Activated T-cell treated with anti-CD3 and anti-CD28 coated beads, Interleukin-2, amount 50 U/mL, for 72 hours (primary cell): ENCODE data around the gene RNF166. TPM values are rescaled to one million over a fixed set of nuclear protein-coding genes. Genes with fewer than 3 reads are reported as not detected.

ENCODE experiments used
- ATAC-seq, 2 donors: fragments of 150-1000 bp; cut with Tn5 transposase; replicated peaks in 1 of 2; 2 replicates each; pipeline ENCODE4 v1.10.0; 2021; ENCODE audit warnings: moderate library complexity in 2 of 2, mild to moderate bottlenecking in 1 of 2
- DNase-seq, 2 donors: peaks; one replicate each; pipeline ENCODE4 v3.0.0; 2021 to 2022; ENCODE audit warnings: mixed read lengths in 1 of 2
- H3K27ac Mint-ChIP-seq: one replicate; pipeline ENCODE4 v1.8.0; 2022; ENCODE audit warnings: mild to moderate bottlenecking, moderate library complexity, mixed read lengths
- H3K27me3 Mint-ChIP-seq: one replicate; pipeline ENCODE4 v1.8.0; 2022; ENCODE audit warnings: low read depth, mixed read lengths
- H3K36me3 Mint-ChIP-seq, 2 donors: one replicate each; pipeline ENCODE4 v1.8.0; 2022; ENCODE audit warnings: mixed read lengths in 2 of 2, mild to moderate bottlenecking in 1 of 2; ENCODE audit not compliant: insufficient read depth in 2 of 2
- H3K4me1 Mint-ChIP-seq: one replicate; pipeline ENCODE4 v1.8.0; 2022; ENCODE audit warnings: low read depth, mixed read lengths
- H3K4me3 Mint-ChIP-seq, 2 donors: one replicate each; pipeline ENCODE4 v1.8.0; 2022; ENCODE audit warnings: mild to moderate bottlenecking in 2 of 2, mixed read lengths in 2 of 2, moderate library complexity in 2 of 2
- H3K9me3 Mint-ChIP-seq, 2 donors: one replicate each; pipeline ENCODE4 v1.8.0; 2022; ENCODE audit warnings: mixed read lengths in 2 of 2
- total RNA-seq, 2 donors: library from RNA; stranded (reverse); gene quantifications; one replicate each; pipeline ENCODE4 v1.2.3, GENCODE V29; 2022

The RNF166 gene
- total RNA-seq, 2 donors from 2014 or later = 58.6 to 64.5 TPM

DNA sequence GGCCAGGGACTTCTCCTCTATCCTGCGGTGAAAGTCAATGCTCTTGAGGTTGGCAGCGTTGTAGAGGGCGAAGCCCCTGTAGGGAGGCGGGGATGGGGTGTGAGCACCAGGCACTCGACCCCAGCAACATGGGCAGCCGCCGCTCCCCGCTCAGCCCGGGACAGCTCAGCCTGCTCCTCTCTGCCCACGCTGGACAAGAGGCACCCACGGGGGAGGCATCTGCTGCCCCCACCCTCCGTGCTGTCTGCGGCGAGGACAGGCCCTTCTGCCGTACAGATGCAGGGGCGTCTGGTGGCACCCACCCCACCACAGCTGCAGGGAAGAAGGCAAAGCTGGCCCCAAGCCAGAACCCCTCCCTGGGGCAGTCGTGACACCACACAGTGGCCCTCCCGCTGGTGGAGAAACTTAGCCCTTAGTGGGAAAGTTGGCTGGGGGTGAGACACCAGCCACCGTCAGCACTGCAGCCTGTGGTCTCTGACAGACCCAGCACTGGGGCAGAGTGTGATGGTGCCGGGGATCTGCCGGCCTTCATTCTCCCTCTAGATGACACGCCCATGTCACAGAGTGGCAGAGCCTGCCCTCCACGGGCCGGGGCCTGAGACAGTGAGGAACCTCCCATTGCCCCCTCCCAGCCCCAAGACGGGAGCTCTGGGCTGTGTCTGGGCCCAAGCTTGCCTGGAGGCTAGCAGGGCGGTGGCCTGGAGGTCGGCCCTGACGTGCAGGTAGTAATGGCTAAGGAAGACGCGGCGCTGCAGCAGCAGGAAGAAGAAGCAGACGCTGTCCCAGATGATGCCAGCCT lies 19.6 kb upstream of the RNF166 start:
- H3K27me3 Mint-ChIP-seq = no peaks in the 10 kb centered on the region
- peaks cover 2 to 6% of the 10 kb centered on the region in 2 donors for H3K36me3 Mint-ChIP-seq

DNA sequence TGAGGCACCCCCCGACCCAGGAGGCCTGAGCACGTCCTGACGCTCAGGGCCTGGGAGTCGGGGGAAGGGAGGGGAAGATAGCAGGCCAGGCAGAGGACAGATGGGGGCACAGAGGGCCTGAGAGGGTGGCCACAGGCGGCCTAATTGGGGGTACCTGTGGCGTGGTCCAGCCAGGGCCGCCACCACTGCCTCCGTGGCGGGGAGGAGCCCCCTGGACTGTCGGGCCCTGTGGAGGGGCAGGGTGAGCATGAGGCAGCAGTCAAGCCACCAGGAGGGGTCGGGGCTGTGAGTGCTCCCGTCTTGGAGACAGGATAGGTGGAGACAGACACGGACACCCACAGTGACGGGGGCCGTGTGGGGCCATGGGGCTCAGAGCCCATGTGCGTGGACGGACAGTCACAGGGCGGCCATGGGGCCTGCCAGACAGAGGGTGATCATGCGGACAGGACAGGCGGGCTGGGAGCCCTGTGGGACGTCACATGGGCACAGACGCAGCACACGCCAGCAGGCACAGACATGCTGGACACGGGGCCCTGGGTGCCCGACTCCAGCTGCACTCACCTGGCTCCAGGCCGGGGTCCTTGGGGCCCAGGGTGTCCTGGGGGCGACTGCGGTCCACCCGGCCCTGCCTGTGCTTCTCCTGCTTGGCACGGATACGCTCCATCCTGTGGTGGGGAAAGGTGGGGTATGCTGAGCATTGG lies 18.8 kb upstream of the RNF166 start:
- Mint-ChIP-seq H3K9me3 (no peaks in the 10 kb centered on the region), H3K36me3 (peaks cover 2 to 8% of the 10 kb centered on the region in 2 donors), H3K27ac (no peak overlapping the region), H3K4me1 (no peaks in the 10 kb centered on the region), H3K27me3 (no peaks in the 10 kb centered on the region), H3K4me3 (no peak overlapping the region)
- no peak for DNase-seq
- no peak for ATAC-seq

More for the DNA sequence above, 19.6 kb upstream of the RNF166 start:
- Mint-ChIP-seq H3K4me1 (no peaks in the 10 kb centered on the region), H3K4me3 (no peak overlapping the region), H3K9me3 (no peaks in the 10 kb centered on the region), H3K27ac (no peak overlapping the region)
- no peak for ATAC-seq
- no peak for DNase-seq

DNA sequence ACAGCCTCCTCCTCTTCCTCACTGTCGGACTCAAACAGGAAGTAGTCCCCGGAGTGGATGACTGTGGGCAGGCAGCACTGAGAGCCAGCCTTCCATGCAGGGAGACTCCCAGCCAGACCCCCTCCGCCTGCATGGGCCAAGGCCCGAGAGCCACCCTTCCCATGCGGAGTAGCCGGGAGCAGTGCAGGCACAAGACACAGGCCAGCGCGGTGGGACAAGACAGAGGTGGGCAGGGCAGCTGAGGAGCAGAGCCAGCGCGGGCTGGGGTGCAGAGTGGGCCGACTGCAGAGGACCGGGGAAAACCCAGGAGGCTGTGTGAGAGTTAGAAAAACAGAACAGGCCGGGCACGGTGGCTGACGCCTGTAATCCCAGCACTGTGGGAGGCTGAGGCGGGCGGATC lies 17.7 kb upstream of the RNF166 start:
- H3K36me3 Mint-ChIP-seq = peaks cover 2 to 9% of the 10 kb centered on the region in 2 donors
- no peaks in the 10 kb centered on the region for H3K9me3 Mint-ChIP-seq
- no peaks in the 10 kb centered on the region for H3K27me3 Mint-ChIP-seq
- DNase-seq = no peak
- no peak overlapping the region for H3K27ac Mint-ChIP-seq
- H3K4me3 Mint-ChIP-seq = no peak overlapping the region
- ATAC-seq = no peak
- H3K4me1 Mint-ChIP-seq = no peaks in the 10 kb centered on the region

DNA sequence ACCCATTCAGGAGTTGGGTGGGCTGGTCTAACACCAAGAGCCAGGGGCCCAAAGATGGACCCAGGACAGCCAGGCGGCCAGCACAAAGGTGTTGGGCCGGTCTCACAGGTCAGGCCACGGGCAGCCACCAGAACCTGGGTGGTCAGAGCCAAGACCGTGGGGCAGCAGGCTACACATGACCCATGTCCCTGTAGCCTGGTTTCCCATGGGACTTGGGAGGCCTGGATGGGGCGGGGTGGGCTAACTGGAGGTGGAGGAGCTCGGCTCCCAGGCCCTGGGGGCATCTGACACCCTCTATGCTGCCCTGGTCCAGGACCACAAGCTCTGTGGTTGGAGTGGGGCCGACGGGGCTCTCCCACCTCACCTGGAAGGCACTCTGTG lies 17.3 kb upstream of the RNF166 start:
- H3K27ac Mint-ChIP-seq = no peak overlapping the region
- no peaks in the 10 kb centered on the region for H3K4me1 Mint-ChIP-seq
- ATAC-seq = no peak

DNA sequence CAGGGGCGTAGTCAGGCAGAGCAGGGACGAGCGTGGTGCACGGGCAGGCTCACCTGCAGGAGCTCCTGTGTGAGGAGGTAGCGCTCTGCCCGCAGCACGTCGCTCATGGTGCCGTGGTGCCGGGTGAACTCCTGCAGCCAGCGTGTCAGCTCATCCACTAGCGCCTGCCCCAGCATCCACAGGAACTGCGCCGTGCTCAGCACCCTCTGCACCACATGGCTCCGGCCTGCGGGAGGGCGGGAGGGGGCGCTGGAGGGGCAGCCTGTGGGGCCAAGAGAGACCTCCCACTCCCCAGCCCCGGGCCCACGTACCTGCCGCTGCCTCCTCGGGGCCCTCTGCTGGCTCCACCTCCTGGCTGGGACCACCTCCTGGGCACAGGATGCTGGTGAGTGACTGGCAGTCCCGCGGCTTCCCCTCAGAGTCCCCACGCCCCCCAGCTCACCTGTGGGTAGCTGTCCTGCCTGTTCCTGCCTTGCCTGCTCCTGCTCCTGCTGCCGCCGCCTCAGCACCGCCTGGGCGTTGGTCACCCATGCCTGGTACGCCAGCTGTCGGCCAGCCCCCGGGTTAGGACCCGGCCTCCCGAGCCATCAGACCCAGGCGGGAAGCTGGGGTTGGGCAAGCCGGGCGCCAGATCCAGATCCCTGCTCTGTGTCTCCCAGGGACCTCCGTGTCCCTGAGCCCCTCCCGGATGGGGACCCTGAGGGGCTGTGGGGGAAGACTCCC lies 16.7 kb upstream of the RNF166 start:
- Mint-ChIP-seq H3K4me3 (no peak overlapping the region), H3K27ac (no peak overlapping the region), H3K4me1 (no peaks in the 10 kb centered on the region), H3K9me3 (no peaks in the 10 kb centered on the region), H3K36me3 (peaks cover 2 to 9% of the 10 kb centered on the region in 2 donors), H3K27me3 (no peaks in the 10 kb centered on the region)
- DNase-seq = no peak
- ATAC-seq = no peak

More for the DNA sequence above, 17.3 kb upstream of the RNF166 start:
- H3K27me3 Mint-ChIP-seq = no peaks in the 10 kb centered on the region
- DNase-seq = no peak
- peaks cover 2 to 9% of the 10 kb centered on the region in 2 donors for H3K36me3 Mint-ChIP-seq
- no peaks in the 10 kb centered on the region for H3K9me3 Mint-ChIP-seq
- no peak overlapping the region for H3K4me3 Mint-ChIP-seq

DNA sequence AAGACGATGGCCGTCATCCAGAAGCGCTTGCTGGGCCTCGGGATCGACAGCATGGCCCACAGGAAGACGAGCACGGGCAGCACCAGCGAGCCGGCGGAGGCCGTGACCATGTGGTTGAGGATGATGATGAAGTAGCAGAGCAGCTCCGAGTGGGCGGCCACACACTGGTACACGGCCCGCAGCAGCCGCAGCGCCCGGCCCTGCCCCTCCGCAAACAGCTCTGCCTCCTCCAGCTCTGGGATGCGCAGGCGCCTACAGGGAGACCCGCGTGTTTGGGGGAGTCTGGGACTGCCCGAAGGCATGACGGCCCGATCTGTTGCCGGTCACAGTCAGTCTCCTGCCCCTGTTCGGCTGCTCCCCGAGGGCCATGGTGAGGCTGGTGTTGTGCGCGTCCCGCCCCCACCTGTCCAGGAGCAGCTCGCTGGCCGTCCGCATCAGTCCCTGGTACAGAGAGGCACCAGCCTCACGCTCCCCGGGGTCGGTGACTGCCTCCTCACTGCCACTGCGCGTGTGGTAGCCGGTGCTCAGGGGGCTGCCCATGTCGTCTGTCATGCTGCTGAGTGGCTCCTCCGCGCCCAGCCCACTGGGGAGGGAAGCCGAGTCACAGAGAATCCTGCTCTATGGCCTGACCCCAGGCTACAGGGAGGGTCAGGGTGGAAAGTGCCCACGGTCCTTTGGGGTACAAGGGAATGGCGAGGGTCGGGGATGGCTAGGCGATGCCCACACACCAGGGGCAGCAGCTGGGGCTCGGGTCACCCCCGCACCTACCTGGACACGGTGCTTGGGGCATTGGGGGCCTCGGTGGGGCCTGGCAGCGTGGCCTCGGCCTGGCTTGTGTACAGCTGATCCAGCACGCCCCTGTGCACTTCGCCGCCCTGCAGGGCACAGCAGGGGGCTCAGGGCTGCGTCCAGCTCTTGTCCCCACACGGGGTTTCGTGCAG lies 15.9 kb upstream of the RNF166 start:
- ATAC-seq (no peak), DNase-seq (no peak)
- H3K27ac Mint-ChIP-seq = no peak overlapping the region
- peaks cover 2 to 15% of the 10 kb centered on the region in 2 donors for H3K36me3 Mint-ChIP-seq
- H3K27me3 Mint-ChIP-seq = no peaks in the 10 kb centered on the region
- H3K9me3 Mint-ChIP-seq = no peaks in the 10 kb centered on the region
- no peak overlapping the region for H3K4me3 Mint-ChIP-seq
- no peaks in the 10 kb centered on the region for H3K4me1 Mint-ChIP-seq

DNA sequence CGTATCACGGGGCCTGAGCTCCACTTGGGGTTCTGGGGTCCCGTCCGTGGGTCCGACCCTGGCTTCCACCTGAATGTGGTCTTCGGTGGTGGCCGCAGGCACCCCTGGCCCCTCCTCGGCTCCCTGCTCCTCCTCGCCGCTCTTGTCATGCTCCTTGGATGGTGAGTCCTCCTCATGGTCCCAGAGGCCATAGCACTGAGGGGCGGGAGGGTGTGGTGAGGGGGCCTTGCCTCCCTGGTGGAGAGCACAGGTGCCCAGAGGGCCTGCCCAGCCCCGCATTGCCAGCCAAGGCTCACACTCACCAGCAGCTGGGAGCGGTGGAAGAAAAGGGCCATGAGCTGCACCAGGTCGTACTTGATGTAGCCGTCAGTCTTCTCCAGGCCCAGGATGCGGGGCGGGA lies 15.0 kb upstream of the RNF166 start:
- Mint-ChIP-seq H3K4me3 (no peak overlapping the region), H3K27me3 (no peaks in the 10 kb centered on the region), H3K4me1 (no peaks in the 10 kb centered on the region), H3K27ac (no peak overlapping the region), H3K9me3 (no peaks in the 10 kb centered on the region), H3K36me3 (peaks cover 2 to 15% of the 10 kb centered on the region in 2 donors)
- no peak for ATAC-seq
- no peak for DNase-seq

DNA sequence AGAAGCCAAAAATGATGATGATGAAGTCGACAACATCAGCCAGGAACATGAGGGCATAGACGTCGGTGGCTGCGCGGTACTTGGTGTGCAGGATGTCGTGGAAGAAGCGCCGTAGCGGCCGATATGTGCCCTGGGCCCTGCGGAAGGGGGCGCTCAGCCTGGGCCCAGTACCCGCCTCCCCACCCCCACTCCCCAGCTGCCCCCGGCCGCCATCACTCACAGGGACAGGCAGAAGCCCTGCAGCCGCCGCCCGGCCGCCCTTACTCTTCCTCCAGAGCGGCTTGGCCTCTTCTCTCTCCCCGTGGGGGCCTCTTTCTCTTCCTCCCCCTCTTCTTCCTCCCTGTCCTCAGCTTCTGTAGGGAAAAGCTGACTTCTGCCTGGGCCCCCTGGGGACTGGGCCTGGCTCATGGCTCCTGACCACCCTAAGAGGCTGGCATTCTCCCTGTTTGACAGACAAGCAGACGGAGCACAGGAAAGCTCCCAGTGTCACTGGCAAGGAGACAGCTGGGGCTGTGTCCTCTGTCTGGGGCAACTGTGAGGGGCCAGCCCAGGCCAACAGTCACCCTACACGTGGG lies 14.3 kb upstream of the RNF166 start:
- no peaks in the 10 kb centered on the region for H3K27me3 Mint-ChIP-seq
- H3K27ac Mint-ChIP-seq = no peak overlapping the region

DNA sequence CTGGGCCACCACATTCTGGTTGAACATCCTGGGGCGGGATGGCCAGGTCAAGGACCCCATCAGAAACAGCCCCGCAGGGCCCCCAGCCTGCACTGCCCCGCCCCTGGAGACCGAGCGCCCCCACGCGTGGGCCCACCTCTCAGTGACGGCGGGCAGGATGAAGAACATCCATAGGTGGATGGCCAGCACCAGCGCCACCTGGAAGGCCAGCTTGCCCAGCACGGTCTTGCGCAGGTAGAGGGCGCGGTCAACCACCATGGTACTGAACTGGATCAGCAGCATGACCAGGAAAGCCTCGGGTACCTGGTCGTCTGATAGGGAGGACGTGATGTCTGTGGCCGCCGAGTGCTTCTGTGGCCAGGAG lies 13.7 kb upstream of the RNF166 start:
- H3K36me3 Mint-ChIP-seq = peaks cover 2 to 13% of the 10 kb centered on the region in 2 donors
- no peak overlapping the region for H3K27ac Mint-ChIP-seq

More for the DNA sequence above, 14.3 kb upstream of the RNF166 start:
- no peak for ATAC-seq
- no peaks in the 10 kb centered on the region for H3K4me1 Mint-ChIP-seq
- no peaks in the 10 kb centered on the region for H3K9me3 Mint-ChIP-seq
- no peak for DNase-seq
- no peak overlapping the region for H3K4me3 Mint-ChIP-seq
- peaks cover 2 to 13% of the 10 kb centered on the region in 2 donors for H3K36me3 Mint-ChIP-seq

DNA sequence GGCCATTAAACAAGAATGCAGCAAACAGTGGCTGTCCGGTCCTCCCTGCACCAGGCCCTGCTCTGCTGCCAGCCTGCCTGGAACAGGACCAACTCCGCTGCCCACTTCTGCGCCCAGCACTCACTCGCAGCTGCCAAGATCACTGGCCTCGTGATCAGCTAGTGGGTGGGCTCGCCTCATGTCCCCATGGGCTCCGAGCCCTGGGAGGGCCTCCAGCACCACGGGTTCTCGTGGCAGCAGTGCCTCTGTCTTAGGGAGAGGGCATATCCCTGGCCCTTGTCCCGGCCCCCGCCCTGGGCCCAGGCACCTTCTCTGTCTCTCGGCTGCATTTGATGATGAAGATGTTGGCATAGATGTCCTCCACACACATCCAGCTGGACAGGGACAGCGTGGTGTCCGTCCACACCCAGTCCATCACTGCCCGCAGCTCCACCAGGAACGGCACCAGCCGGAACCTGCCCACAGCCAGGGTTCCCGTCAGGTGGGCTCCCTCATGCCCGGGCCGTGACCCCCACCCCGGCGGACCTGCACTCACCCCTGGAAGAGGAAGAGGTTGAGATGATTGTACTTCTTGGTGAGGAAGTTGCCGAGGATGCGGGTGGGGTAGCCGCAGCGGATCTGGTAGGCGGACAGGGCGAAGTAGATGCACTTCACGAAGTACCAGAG lies 13.2 kb upstream of the RNF166 start:
- ATAC-seq = no peak
- peaks cover 0 to 13% of the 10 kb centered on the region in 2 donors for H3K36me3 Mint-ChIP-seq
- H3K27me3 Mint-ChIP-seq = no peaks in the 10 kb centered on the region
- DNase-seq = no peak
- no peak overlapping the region for H3K4me3 Mint-ChIP-seq
- H3K27ac Mint-ChIP-seq = no peak overlapping the region
- no peaks in the 10 kb centered on the region for H3K9me3 Mint-ChIP-seq
- H3K4me1 Mint-ChIP-seq = no peaks in the 10 kb centered on the region

More for the DNA sequence above, 13.7 kb upstream of the RNF166 start:
- no peaks in the 10 kb centered on the region for H3K9me3 Mint-ChIP-seq
- H3K4me3 Mint-ChIP-seq = no peak overlapping the region
- no peak for ATAC-seq
- H3K27me3 Mint-ChIP-seq = no peaks in the 10 kb centered on the region
- no peaks in the 10 kb centered on the region for H3K4me1 Mint-ChIP-seq
- no peak for DNase-seq

DNA sequence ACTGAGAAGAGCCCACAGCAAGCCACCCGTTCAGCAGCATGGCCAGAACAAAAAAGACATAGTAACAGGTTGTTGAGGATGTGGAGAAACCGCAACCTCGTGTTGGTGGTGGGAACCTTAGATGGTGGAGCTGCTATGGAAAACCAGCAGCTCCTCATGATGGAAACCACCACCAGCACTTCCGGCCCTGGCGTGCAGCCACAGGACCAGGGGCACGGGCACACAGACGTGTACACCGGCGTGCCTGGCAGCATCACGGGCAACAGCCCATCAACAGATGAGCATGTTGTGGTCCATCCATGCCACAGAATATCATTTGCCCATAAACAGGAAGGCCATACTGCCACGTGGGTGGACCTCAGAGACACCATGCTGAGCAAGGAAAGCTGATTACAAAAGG lies 12.0 kb upstream of the RNF166 start:
- no peaks in the 10 kb centered on the region for H3K27me3 Mint-ChIP-seq
- ATAC-seq (no peak), DNase-seq (no peak)
- H3K4me3 Mint-ChIP-seq = no peak overlapping the region
- no peaks in the 10 kb centered on the region for H3K9me3 Mint-ChIP-seq
- no peak overlapping the region for H3K27ac Mint-ChIP-seq
- H3K4me1 Mint-ChIP-seq = no peaks in the 10 kb centered on the region
- peaks cover 0 to 11% of the 10 kb centered on the region in 2 donors for H3K36me3 Mint-ChIP-seq

DNA sequence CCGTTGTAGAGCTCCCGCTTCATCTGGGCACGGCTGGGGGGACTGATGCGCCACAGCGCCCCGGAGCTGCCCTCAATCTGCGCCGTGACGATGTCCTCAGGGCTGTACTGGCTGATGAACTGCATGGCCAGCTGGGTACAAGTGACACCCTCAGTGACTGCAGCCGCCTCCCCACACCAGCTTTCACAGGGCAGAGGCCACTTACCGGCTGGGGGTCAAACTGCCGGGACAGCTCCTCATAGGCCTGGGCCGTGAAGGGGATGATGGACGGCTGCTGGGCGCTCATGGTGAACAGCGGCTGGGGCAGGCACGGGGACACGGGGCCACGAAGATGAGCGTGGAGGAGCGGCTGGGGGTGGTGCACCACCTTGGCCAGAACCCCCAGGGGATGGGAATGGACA lies 10.4 kb upstream of the RNF166 start:
- no peak overlapping the region for H3K27ac Mint-ChIP-seq
- no peaks in the 10 kb centered on the region for H3K27me3 Mint-ChIP-seq
- no peak for ATAC-seq
- no peak overlapping the region for H3K4me3 Mint-ChIP-seq
- H3K36me3 Mint-ChIP-seq = peaks cover 0 to 9% of the 10 kb centered on the region in 2 donors
- DNase-seq = no peak
- H3K4me1 Mint-ChIP-seq = no peaks in the 10 kb centered on the region
- no peaks in the 10 kb centered on the region for H3K9me3 Mint-ChIP-seq
